NCI-H1930 (cell line): ENCODE data around the gene MAP3K3.
A peak's percentile ranks its signal among the peaks of the same experiment; 100 is the strongest.

Experiments
- DNase-seq, 2 experiments: peaks; one replicate each; lab custom pipeline; 2025; lab: John Stamatoyannopoulos, UW

Gene MAP3K3

DNA sequence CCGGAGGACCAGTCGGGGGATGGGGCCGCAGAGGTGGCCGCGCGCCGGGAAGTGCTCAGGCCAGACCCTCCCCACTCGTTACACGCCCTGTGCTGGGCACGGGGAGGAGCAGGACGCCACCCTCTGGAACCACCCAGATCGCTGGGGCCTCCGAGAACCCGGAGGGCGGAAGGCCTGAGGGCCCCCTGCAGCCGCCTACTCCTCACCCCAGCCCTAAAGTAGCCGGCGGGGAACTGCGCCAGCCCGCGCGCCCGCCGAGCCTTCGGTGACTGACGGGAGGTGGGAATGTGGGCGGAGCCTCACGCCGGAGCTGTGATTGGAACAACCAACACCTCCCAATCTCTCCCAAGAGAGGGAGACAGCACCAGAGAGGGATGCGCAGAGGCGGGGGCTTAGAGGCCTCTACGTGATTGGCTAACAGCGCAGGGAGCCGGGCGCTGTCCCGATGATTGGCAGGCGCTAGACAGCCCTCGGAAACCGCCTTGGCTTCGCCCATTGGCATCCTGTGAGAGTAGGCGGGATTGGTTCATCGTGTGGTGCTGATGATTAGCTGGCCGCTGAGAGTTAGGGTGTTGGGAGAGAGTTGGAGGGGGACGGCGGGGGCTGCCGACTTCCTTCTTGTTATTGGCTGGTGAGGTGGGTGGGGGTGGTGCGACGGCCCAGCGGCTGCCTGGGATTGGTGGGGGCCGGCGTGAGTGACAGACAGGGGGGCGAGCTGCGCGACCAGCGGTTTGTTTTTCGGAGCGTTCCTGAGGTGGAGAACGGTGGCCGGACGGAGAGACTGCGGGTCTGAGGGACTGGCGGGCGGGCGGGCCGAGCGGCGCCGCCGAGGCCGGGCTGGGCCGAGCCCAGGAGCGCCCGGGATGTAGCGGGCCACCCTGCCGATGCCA, at the start of gene MAP3K3:
Gene MAP3K3 (plus strand): TSS at position 734 of the 890 bp plus-strand sequence. CDS start 343 bp downstream, outside the sequence.
- peak; percentile 100 for DNase-seq

DNA sequence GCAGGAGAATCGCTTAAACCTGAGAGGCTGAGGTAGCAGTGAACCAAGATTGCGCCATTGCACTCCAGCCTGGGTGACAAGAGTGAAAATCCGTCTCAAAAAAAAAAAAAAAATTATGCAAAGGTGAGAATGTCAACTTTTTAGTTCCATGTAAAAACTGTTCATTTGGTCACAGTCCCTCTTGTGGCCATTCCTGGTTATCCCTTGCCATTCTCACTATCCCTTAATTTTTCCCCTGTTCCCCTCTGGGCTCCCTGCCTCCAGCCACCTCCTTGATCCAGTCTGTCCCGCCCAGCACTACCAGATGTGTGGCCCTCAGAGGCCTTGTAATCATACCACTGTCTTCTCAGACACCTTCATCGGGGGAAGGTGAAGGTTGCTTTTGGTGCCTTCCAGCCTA, 48.6 kb upstream of the MAP3K3 start:
- no peak for DNase-seq

GRCh38 chr17:63578027-63578768, 44.0 kb upstream of the MAP3K3 start:
- no peak for DNase-seq

- DNase-seq, result no peak
Observed at GRCh38 chr17:63578769-63579111, 43.5 kb upstream of the MAP3K3 start.

DNA sequence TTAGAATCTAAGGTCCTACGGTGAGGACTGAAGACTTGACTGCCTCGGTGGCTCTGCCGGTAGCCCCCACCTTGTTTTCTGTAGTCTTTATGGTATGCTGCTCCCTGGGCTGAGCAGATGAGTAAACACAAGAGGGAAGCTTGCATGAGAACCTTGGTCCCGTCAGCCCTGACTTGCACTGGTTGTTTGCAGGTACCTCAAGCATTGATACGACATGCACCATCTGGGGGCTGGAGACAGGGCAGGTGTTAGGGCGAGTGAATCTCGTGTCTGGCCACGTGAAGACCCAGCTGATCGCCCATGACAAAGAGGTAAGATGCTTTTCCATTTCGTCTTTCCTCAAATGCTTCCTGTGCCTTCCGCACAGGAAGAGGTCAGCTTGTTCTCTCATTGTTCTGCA, 42.6 kb upstream of the MAP3K3 start:
- no peak for DNase-seq

GRCh38 chr17:63587770-63588169, 34.4 kb upstream of the MAP3K3 start:
- DNase-seq, result no peak

DNA sequence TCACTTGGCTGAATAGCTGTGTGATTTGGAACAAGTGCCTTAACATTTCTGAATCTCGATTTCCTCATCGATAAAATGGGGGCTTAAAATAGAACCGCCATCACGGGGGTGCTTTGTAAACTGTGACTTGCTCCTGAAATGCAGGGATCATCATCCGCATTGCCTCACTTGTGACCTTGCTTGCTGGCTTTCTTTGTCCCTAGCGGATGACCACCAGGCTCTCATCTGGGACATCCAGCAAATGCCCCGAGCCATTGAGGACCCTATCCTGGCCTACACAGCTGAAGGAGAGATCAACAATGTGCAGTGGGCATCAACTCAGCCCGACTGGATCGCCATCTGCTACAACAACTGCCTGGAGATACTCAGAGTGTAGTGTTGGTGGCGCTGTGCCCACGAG, 33.4 kb upstream of the MAP3K3 start:
- no peak for DNase-seq

DNA sequence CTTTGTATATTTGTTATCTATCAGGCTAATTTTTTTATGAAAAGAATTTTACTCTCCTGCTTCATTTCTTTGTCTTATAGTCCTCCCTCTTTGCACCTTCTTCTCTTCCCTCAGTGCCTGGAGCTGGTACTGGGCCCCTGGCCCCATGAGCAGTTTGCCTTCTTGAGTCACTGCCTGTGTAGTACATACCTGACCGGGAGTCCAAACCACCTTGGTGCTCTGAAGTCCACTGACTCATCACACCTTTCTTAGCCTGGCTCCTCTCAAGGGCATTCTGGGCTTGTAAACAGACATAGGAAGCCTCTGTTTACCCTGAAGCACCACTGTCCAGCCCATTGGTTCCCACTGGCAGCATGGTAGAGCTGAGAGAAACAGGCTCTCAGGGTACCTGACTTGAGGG, 32.6 kb upstream of the MAP3K3 start:
- no peak for DNase-seq

- no peak for DNase-seq
Observed at GRCh38 chr17:63592797-63593196, 29.4 kb upstream of the MAP3K3 start.

- no peak for DNase-seq
Observed at GRCh38 chr17:63595132-63595531, 27.1 kb upstream of the MAP3K3 start.

DNA sequence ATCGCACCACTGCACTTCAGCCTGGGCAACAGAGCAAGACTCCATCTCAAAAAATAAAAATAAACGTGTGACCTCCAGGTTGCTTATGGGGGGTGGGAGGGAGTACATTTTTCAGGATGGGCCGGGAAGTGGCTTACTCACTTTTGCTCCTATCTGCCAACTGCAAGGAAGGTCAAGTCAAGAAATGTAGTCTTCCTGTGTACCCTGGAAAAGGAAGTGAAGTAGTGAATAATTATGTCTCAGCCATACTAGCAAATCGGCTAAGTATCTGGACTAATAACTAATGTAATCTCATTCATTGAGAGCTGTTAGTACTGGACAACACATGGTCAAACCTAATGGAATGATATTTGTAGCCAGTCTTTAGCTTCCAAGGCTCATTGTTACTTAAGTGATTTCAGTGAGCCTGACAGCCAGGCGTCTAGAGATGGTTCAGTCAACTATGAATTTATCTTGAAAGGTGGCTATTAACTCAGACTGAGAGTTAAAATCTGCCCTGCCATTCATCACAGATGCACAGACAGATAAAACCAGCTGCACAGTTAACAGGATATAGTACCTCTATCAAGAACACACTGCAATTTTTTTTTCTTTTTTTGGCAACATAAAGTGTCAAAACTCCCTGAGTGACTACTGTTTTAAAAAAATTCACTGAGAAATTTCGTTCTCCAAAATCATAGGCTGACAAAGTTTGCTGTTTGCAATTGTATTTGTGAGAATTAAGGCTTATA, 25.2 kb upstream of the MAP3K3 start:
- no peak for DNase-seq

GRCh38 chr17:63598281-63598680, 23.9 kb upstream of the MAP3K3 start:
- no peak for DNase-seq

DNA sequence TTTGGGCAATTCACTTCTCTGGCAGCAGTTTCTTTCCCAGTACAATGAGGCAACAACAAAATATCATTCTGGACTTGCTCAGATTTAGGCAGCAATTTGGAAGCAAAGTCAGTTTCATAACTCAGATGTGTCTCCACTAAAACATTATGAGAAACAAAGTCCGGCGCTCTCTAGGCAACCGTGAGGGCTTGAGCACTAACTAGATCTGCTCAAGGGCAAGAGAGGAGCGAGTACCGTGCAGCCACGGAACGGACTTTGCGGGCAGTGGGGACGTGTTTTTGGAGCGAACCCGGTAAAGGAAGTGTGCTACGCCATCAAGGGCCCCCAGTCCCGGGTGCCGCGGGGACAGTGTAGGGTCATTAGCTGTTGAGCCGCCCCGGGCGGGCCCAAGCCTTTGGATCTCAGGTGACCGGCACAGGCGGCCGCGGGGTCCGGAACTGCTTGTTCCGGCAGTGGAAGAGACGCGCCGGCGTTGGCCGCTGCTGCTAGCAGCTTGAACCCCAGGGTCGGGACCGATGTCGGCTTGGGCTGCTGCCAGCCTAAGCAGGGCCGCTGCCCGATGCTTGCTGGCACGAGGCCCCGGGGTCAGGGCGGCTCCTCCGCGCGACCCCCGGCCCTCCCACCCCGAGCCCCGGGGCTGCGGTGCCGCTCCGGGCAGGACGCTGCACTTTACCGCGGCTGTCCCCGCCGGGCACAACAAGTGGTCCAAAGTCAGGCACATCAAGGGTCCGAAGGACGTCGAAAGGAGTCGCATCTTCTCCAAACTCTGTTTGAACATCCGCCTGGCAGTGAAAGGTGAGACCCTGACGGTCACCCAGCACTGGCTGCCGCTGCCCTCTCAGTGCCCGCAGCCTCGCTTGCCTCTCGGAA, 21.4 kb upstream of the MAP3K3 start, which contains the start of gene TACO1:
Gene TACO1 (plus strand): TSS at position 327 of the 870 bp plus-strand sequence. CDS start 189 bp downstream, at position 516.
- DNase-seq, result peak; percentile 40 to 84

GRCh38 chr17:63601439-63602371, 20.5 kb upstream of the MAP3K3 start:
- no peak for DNase-seq

DNA sequence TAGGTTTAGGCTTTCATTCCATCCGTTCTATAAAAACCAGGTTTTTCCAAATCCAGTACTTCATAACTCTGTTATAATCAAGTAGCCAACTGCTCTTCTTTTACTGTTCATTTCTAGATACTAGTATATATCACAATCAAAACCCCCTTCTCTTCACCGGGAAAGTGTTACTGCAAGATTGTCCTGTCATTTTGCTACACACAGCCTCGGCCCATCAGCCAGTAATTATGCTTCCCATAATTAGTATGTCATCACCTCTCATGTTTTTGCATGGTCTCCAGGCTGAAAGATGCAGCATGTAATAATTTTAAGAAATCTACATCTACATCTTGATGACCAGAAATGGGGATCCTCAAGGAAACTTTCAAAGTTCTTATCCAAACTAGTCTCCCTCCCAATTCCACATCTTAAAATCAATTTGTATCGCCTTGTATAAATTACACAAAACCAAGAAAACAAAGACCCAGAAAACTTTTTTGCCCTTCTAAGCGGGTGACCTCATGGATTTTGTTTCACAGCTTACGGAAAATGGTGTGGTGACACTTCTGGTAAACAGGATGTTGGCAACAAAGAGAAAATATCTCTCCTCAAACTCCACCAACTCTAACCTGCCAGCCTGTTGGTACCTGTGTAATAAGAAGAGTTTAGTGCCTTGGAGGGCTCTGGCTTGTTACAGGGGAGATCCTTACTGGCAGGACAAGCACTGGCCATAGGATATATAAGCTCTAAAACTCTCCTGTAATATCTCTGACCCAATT, 12.2 kb upstream of the MAP3K3 start:
- DNase-seq, result no peak

GRCh38 chr17:63610854-63611253, 11.4 kb upstream of the MAP3K3 start:
- DNase-seq, result no peak

DNA sequence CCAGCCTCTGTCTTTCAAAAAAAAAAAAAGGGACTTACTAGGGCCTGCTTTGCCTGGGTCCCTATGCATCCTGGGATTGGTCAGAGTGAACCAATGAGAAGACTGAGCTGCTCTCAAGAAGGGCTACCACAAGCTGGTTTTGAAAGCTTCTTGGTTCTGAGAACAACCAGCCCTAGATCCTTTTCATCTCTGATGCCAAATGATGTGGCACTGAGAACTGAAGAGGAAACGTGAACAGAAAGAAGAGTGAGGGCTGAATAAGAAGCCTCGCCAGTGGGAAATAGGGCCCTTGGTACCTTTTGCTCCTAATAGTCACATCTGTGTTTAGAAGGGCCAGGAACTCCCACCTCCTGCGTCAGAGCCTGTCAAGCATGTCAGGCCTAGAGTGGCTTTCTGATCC, 10.9 kb upstream of the MAP3K3 start:
- DNase-seq, result no peak

DNA sequence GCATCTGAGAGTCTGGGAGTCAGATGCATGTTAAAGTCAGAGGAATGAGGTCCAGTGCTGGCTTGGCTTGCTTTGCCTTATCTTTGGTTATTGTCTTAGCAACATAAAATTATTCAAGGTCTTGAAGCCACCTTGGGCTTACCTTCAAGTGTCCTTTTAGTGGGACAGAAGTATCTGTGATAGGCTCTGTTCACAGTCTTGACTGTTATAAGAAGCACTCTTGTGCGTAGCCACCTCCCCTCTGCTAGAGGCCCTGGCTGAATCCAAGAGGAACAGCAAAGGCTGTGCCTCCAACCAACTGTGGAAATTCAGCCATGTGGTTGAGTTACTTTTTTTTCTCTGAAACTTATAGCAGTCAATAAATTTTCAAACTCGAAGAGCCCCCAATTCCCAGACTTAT, 8.6 kb upstream of the MAP3K3 start:
- no peak for DNase-seq

DNA sequence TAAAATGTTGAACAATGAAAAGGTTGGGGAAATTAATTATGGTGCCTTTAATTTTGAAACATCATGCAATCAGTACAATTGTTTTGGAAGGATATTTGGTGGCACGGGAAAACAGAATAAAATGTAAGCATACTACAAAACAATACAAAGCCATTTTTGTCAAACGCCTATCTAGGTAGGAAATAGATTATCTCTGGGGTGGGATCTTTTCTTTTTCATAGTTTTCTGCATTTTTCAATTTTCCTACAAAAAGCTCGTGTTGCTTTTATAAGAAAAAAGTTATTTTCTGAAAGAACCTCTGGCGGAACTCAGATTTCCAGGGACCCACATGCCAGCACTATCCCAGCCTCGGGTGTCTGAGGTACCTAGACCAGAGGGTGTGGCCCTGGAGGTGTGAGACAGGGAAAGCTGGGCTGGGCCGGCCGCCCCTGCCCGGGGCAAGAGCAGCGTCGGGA, 961 bp upstream of the MAP3K3 start:
- DNase-seq, result no peak
